Activated gamma-delta T cell treated with Interleukin-2 at 50 U/mL for 16 hours (primary cell): ENCODE measurements around the gene EREG.

Experiments
- DNase-seq: peaks from one replicate; pipeline ENCODE4 v3.0.0-alpha.2; 2020

EREG gene

DNA sequence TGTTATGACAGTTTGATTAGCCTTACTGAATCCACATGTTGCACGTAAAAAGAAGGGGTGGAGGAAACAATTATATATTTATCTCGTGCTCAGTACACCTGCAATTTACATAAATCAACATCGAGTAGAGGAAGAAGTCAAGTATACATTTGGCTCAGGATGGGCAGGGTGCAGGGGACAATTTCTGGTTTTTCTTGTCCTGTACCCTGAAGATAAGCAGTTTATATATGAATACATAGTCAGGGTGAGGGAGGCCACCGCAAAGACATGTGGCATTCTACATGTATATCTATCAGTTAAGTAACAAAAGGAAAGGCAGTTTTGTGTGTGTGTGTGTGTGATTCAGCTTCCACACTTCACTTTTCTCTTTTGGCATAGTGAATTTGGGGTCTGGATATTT is 11.1 kb upstream of the EREG start:
- no peak for DNase-seq

DNA sequence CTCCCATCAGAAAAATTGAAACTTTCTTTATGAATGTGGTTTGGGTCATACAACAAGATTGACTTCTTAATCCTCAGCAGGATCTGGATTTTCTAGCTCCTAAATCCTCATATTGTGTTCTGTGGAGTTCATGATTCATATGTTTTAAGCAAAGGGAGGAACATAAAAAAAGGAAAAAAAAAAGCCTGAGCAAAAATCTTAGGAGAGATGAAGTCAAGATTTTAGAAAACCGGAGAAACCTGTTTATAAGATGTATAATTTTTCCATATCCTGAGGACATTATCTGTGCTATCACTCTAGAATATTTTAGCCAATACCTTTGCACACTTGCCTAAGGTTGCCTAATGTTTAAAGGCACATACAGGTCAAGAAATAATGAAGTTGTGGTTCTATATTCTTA is 7.0 kb upstream of the EREG start:
- no peak for DNase-seq

DNA sequence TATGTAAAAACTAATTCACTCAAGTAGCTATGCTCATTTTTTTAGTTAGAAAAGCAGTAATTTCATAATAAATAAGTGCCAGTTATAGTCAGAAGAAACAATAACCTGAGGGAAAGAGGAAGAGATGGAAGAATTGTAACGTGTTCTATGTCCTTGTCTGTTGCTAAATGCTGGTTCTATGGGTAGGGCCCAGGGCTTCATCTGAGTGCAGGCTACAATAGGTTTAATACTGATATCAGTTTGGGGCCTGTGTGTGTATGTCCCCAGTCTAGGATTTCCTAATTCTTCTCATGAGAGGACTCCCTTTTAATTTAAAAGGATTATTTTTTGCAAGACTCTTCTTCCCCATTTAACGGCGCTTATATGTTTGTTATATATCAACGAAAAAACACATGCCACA is 3.3 kb upstream of the EREG start:
- DNase-seq: no peak

DNA sequence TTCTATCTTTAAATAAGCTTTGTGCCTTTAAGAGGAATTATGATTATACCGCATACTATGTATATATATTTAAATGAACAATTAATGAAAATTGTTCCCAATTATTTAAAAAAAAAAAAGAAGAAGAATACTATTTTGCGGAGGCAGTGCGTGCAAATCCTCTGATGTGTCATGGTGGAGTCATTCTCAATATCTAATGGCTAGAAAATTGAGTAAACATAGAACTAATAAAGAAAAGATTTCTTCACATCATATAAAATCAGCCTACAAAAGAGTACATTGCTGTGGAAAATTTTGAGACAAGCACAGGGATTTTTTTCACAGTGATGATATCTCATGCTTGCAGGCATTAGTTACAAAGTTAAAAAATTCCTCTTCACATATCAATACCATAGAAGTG is 2.6 kb upstream of the EREG start:
- no peak for DNase-seq

DNA sequence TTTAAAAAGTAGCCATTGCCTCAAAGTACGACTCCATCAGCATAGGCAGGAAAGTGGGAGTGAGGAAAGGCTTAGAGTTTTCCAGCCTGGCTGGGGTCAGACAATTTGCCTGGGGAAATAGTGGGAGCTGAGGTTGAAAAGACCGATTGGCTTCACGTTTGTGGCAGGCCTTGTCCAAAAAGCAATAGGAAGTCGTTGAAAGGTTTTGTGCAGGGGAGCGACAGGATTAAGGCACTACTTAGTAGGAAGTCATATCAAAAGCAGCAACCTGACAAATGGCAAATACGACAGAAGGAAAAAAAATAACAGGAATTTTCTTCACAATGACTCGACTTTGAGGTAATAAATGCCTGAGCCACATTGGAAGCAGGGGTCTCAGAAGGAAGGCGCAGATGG is 691 bp upstream of the EREG start:
- no peak for DNase-seq

DNA sequence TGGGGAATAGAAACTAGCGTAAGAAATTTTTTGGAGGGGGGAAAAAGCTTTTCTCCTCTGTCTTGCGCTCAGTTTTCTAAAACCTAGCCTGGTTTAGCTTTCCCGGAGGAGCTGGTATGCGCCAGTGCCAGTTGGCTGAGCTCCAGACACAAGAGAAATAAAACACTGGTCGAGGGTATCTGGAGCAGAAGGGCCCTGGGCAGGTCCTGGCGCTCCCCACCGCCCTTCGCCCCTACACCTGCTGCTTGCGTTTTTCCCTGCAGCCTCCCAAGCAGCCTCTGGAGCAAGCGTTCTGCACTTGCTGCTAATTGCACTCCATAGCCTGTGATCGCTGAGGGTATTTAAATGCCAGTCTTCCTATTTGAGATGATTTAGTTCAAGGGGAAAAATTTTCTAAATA is 816 bp downstream of the EREG start:
- no peak for DNase-seq

DNA sequence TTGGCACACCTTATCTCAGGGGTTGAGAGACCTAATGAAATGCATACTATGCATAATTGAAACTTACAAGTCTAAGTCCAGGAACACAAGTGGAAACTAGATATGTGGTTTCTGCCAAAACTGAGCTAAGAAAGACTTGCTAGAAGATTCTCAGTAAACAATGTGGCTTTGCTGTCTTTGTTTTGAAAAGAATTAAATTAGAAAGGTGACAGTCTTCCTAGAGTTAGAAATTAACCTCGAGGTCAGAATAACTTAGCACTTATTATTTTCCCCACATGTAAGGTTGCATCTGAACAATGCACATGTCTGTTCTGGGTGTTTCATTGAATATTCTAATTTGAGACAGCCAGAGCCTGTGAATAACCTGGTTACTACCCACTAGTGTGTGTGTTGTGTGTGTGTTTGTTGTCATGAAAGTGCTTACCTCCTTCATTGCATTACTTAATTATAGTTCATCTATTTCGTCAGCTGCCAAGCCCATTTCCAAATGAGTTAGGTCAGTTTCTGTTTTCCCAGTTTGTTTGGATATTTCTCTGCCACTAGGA is 1.5 kb downstream of the EREG start:
- no peak for DNase-seq

DNA sequence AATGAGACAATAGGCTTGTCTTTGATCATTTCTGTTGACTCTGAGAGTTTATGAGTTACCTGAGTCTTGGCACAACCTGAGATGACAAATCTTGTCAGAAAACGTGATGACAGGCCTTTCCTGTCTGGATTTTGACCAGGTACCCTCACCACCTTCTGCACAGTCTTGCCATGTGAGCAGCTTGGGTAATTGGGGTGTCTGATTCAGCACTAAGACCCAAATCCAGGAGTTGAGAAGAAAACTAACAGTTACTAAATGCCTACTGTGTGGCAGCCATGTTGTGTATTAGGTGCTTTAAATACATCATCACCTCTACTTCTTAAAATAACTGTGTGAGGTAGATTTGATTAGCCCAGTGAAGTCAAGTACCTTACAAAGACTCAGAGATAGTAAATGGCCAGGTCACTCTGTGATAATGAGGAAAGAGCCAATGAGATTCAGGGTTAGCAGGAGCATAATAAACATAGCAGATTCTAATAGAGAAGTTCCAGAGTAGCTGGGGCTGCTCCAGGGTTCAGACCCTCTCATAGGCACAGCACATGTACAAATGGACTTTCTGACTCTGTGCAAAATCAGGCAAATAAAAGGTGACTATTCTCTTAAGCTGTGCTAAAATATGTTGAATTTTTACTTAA is 2.8 kb downstream of the EREG start:
- DNase-seq: no peak

DNA sequence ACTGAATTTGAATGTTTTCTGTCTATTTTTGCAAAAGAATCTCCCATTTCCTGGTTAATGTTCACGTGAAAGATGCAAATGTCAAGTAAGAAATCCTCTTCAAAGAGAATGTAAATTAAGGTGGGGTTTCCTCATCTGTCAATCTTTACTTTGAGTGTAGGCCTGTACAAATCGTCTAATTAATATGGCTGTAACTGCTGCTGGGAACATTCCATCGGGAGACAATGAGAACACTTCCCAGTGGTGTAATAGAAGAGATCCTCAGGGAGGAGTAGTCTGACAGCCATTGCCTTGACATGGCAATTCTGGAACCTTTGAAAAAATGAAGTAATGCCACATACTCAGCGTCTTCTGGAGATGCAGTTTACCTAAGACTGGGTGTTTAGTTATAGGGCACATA is 3.7 kb downstream of the EREG start:
- no peak for DNase-seq

DNA sequence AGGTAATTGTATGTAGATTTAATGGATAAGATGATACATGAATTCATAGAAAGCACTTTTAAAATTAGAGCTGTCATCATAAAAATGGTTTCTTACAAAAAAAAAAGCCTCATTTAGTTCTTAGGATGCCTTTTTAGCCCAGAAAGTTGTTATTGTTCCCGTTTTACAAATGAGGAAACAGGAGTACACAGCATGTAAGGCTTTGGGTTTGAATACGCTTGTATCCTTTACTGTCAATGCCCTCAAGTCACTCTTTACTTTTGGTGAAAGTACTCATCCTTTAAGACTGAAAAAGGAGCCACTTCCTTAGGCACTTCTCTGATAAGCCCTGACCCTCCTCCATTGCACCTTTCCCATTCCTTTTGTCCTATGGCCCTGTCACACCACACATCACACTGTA is 4.9 kb downstream of the EREG start:
- DNase-seq: no peak

DNA sequence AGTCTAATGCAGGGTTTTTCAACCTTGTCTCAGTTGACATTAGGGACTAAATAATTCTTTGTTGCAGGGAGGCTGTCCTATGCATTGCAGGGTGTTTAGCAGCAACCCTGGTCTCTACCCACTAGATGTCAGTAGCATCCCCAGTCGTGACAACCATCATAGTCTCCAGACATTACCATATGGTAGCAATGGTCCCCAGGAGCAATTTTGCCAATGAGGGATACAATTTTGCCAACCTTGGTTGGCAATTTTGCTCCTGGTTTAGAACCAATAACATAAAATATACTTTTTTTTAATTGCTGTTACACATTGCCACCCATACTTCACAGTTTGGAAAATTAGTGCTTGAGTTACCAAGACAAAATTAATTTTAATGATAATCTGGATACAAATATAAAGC is 6.0 kb downstream of the EREG start:
- DNase-seq: no peak

DNA sequence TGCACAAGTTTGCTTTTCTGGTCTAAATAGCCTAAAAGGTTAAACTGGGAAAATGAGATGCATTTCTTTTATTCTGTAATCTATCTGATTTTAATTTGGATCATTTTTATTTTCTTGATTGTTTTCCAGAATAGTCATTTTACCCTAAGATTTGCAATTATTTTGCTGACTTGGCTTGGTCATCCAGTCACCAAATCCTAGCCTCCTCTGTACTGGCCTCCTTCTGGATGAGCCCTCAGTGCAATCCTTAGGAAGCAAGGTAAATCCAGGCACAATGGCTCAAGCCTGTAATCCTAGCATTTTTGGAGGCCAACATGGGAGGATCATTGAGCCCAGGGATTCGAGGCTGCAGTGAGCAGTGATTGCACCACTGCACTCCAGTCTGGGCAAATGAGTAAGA is 9.2 kb downstream of the EREG start:
- DNase-seq: no peak

DNA sequence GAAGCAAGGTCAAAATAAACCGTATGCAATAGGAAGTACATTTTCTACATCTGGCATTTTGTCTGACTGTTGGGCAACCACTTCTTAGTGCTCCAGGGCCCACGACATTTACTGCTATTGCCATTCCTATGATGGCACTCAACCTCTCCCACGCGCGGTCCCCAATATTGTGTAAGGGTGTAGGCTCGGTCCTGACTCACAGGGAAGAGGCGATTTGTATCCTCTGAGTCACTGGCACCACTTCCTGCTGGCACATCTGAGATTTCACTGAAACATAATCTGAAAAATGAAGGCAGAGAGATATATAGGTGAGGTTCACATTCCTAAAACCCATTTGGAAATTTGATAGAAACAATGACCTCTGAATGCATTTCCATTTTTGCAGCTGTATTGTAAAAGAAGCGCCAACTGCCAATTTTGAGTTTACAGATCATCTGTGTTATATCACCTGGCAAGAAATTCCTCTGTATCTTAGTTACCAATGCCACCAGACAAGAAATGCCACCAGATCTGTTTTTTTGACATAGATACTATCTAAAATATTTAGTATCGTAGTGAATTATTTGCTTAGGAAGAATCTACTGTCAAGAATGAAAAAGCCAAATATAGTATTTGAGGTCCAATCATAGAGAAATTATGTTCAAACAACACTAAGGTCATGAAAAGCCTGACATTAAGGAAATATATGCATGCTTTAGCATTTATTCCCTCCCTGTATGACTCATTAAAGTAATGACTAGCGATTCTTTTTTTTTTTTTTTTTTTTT is 9.8 kb downstream of the EREG start:
- no peak for DNase-seq

DNA sequence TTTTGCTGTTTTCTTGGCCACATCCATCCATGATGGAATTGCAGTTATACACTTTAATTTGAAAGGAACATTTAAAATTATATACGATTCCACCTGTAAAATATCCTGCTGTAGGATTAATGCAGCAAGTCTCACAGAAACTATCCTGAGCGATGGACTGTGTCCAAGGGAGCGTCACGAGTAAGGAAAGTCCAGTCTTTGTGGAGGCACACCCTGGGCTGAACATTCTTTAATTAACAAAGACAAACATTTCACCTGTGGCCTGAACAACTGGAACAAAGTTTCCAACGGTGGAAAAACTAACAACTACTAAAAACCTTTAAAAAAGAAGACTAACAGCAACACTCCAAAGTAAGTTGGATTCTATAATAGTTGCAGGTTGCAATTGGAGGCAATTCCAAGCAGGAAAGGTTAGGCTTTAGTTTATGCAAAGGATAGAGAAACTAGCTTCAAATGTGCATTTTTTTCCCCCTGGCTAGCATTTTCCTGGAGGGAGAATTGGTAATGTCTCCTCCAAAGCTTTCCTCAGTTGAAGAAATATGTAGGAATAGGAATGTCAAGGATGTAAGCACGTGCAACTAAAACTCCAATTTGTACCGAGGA is 11.0 kb downstream of the EREG start:
- no peak for DNase-seq

DNA sequence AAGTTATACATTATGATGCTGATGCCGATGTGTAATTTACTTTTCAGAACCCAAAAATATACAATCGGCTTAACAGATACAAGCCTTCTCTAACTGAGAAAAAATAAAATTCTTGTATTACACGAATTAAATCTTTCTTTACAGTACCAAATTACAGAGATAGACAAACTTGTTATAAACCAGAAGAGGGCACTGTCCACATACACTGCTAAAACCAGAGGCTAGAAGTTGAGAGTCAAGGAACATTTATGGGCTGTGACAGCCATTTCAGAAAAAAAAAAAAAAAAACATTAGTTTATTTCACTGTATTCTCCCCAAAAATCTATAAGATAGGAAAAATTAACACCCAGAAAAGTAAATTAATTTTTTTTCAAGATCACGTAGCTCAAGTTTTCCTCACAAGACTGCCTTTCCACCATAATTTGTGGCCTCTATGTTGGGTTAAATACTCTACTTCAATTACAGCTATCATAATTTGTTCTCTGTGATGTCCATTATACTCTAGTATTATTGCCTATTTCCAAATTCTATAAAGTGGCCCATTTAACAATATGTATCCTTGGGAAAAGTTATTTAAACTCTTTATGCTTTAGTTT is 12.0 kb downstream of the EREG start:
- no peak for DNase-seq

DNA sequence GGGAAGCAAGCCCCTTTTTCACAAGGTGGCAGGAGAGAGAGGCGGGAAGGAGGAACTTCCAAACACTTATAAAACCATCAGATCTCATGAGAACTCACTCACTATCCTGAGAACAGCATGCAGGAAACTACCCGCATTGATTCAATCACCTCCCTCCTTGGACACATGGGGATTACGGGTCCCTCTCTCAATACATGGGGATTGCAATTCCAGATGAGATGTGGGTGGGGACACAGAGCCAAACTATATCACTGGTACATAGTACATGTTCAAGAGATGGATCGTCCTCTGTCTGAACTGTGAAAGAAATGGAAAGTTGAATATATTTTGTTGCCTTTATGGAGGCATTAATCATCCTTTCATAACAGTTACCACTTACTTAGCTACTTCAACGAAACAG is 12.8 kb downstream of the EREG start:
- DNase-seq: no peak

DNA sequence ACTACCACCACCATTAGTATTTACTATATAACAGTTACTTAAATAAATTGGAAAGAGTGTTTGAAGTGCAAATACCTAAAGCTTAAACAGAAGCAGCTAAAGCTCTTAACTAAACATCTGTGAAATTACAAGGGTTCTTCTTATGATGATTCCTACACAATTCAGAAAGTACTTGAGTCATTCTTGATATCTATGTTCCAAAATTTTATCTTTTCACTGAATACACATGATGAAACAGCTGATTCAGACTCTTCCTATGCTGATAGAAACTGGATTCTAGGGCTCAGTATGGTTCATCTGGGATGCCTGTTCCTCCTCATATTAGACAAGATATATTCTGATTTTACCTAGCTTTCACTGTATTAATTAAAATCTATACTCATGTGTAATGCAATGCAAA is 13.6 kb downstream of the EREG start:
- DNase-seq: no peak

DNA sequence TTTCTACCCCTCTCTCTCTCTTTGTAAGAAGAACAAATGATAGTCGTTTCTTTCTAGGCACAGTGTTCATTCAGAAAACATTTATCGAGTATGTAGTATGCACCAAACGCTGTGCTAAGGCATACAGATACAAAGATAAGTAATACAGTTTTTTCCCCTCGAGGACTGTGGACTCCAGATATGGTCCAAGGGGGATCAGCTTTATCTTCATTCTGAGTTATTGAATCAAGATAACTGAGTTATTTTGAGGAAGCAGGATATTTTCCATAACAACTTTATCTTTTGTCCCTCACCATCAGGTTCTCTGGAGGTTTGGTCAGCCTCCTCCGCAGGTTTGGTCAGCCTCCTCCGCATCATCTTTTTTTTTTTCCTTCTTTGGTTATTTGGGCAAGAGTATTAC is 15.0 kb downstream of the EREG start:
- DNase-seq: no peak

DNA sequence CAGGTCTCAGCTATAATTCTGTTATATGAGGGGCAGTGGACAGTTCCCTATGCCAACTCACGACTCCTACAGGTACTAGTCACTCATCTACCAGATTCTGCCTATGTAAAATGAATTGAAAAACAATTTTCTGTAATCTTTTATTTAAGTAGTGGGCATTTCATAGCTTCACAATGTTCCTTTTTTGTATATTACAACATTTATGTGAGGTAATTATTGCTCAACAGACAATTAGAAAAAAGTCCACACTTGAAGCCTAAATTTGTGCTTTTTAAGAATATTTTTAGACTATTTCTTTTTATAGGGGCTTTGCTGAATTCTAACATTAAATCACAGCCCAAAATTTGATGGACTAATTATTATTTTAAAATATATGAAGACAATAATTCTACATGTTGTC is 20.4 kb downstream of the EREG start:
- DNase-seq: no peak

DNA sequence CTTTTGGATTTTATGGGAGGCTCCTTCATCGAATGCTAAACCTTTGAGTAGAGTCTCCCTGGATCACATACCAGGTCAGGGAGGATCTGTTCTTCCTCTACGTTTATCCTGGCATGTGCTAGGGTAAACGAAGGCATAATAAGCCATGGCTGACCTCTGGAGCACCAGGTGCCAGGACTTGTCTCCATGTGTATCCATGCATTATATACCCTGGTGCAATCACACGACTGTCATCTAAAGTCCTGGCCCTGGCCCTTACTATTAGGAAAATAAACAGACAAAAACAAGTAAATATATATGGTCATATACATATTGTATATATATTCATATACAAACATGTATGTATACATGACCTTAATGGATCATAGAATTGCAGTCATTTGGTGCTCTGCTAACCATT is 21.2 kb downstream of the EREG start:
- DNase-seq: no peak

DNA sequence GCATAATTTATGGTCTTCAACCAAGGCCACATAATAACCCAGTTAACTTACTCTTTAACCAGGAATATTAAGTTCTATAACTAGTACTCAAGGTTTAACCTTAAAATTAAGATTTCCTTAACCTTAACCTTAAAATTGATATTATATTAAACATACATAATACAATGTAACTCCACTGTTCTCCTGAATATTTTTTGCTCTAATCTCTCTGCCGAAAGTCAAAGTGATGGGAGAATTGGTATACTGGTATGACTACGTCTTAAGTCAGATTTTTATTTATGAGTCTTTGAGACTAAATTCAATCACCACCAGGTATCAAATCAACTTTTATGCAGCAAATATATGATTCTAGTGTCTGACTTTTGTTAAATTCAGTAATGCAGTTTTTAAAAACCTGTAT is 22.8 kb downstream of the EREG start:
- no peak for DNase-seq

DNA sequence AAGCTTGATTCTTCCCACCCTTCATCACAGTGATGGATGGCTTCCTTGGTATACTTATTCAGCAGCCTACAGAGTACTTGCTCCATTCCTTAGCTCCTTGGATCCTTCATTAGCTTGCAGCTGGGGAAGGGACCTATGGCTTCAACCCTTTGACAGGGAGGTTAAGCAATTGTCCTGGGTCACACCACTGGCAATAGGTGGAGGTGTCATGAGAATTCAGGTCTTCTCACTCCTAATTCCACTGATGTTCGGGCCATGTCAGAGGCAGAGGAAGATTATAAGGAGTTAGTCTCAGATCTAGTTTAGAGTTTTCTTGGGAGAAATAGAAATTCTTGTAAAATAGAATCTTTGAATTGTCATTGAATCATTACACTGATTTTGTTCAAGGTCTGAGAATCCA is 24.5 kb downstream of the EREG start:
- DNase-seq: no peak

DNA sequence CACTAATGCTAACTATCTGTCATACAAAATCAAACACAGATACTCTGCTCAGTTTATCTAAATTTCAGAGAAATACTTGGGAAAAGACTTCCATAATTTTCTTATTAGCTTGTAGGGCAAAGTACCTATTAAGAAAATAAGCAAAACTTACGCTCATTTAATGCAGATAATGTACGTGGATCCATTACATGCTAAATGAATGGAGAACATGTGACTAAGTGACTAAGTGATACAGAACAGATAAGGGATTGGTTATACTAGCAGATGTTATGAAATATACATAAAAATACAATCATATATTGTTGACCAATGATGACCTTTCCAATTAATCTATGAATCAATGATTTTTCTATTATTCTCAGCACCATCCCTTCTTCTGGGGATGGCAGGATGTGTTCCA is 25.7 kb downstream of the EREG start:
- no peak for DNase-seq

DNA sequence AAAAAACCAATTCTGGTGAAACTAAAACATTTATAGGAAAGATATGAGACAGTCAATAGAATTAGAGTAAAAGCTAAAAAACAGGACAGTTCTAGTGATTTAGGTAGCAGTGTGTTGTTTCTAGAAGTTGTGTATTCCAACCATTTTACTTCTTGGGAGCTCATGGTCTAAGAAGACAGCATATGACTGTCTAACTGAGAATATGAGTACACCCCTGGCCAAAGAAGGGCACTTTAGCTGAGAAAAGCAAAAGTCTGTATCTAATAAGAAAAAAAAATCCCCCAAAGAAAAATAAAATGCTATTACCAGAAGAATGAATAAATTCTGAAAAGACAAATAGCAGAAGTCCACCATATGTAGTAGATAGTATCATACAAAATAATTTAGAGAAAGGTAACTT is 26.4 kb downstream of the EREG start:
- DNase-seq: no peak
